Measurements from ENCODE around the gene DHH.
A peak's percentile ranks its signal among the peaks of the same experiment; 100 is the strongest.

DHH gene

DNA sequence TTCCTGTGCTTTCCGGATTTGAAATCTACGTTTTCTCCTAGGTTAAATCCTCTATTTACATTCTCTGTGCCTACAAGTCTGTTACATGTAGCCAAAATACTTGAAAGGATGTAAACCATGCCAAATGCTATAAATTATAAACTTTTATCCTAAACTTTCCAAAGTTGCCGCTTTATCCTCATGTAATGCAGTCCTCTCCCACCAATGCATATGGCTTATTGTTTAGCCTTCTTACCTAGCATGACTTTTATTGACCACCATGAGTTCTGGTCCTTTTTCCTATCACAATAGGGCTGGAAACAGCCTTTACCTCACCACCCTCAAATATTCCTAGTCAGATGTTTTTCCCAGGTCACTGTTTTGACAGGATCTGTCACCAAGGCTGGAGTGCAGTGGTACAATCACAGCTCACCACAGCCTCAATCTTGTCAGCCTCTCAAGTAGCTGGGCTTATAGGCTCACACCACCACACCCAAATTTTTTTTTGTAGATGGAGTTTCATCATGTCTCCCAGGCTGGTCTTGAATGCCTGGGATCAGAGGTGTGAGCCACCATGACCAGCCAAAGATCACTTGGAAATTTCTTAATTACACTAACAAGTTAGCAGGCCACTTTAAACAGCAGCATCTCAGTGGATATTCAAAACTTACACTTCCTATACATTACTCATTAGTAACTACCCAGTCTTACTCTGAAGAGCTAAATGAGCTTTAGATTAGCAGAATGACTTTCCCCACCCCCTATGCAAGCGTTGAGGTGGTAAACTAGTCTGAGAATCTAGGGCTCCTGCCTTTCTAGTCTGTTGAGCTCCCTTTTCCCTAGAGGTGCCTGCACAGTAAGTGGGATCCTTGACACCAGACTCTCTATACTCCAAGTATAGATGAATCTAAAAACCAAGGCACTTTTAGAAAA, 32.5 kb upstream of the DHH start:
- TF ChIP-seq, protein P1, sequence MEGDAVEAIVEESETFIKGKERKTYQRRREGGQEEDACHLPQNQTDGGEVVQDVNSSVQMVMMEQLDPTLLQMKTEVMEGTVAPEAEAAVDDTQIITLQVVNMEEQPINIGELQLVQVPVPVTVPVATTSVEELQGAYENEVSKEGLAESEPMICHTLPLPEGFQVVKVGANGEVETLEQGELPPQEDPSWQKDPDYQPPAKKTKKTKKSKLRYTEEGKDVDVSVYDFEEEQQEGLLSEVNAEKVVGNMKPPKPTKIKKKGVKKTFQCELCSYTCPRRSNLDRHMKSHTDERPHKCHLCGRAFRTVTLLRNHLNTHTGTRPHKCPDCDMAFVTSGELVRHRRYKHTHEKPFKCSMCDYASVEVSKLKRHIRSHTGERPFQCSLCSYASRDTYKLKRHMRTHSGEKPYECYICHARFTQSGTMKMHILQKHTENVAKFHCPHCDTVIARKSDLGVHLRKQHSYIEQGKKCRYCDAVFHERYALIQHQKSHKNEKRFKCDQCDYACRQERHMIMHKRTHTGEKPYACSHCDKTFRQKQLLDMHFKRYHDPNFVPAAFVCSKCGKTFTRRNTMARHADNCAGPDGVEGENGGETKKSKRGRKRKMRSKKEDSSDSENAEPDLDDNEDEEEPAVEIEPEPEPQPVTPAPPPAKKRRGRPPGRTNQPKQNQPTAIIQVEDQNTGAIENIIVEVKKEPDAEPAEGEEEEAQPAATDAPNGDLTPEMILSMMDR (IDR thresholded peaks at IDR 0.05; ENCODE audit: control insufficient read depth, insufficient read depth, low read depth, low read length, missing control alignments): no peak
- H3K4me3 ChIP-seq (ENCODE audit: control insufficient read depth, low read depth, low read length): no peak overlapping the region
- no peak for DNase-seq (ENCODE audit: low read depth)

DNA sequence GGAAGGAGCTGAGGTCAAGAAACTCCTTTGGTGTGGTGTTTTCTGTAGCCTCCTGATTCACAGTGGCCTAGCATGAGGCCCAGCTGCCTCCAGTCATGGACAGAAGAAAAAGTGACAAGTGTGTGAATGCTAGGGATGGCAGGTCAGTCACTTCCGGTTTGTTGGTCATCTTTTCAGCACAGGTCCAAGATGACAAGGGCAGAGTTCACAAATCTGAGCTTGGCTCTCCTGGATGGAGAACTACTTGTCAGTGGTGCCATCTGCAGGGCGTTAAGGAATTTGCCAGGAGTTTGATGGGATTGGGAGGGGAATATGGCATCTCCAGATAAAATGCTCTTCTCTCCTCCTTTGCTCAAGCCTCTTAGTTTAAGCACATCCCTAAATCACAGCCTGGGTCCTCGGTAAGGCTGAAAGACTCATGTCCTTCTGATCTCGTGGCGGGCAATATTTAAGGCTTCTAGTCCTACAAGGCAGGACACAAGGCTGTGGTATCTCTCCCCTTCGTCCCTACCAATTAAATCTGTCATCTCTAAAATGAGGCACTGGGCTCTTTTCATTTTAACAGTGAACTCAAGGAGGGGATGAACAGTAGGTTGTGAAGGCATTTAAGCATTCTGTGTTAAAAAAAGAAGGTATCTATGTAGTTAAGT, 26.6 kb upstream of the DHH start:
- TF ChIP-seq, protein P1 (IDR thresholded peaks at IDR 0.05; ENCODE audit: control insufficient read depth, insufficient read depth, low read depth, low read length, missing control alignments): peak; percentile 77
- H3K4me3 ChIP-seq (ENCODE audit: control insufficient read depth, low read depth, low read length): no peak overlapping the region
- DNase-seq (ENCODE audit: low read depth): no peak

DNA sequence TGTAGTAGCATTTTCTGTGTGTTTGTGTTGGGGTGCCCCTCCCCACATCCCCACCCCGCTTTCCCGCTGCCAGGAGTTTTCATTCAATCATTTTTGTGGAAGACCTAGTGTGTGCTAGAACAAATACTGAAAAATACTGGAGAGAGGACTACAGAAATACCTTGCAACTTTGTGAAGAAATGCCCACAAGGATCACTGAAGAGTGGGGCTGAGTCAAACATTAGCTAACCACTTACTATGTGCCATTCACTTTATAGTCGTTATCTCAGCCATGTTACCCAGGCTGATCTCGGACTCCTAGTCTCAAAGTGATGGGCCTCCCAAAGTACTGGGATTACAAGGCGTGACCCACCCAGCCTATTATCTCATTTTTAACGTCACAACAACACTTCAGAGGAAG, 16.6 kb upstream of the DHH start:
- TF ChIP-seq, protein P1 (IDR thresholded peaks at IDR 0.05; ENCODE audit: control insufficient read depth, insufficient read depth, low read depth, low read length, missing control alignments): no peak
- H3K4me3 ChIP-seq (ENCODE audit: control insufficient read depth, low read depth, low read length): peak overlapping the region; percentile 30
- DNase-seq (ENCODE audit: low read depth): no peak

DNA sequence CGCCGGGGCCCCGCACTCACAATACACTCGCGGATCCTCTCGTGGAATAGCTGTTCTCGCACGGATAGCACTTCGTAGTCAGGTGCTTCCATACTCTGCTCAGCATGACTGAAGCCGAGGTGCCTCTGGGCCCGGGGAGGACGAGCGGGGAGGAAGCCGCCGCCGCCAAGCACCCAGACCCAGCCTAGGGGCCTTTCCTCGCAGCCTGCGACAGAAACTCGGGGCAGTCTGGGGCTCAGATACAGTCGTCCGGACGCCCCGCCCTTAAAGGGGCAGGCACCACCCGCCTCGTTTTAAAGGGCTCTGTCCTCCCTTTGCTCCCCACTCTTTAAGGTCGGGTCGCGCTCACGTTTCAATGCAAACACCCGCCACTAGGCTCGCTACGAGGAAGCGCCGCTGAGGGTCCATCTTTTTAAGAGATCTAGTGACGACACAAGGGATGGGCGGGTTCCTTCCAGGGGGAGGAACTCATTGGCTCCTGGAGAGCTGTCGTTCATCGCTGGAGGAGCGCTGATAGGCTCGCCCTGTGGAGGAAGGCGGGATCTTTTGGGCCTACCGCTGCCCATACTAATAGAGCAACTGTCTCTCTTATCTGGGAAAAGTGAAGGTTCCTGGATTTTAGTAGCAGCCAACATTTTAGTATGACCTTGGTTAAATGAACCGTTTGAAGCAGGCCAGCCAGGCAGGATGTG, 16.0 kb upstream of the DHH start, which contains the start of gene LMBR1L:
TSS of gene LMBR1L (minus strand) at position 384 of the 692 bp plus-strand sequence. CDS start at position 92, 292 bp downstream.
- DNase-seq (ENCODE audit: low read depth): peak; percentile 94
- TF ChIP-seq, protein P1 (IDR thresholded peaks at IDR 0.05; ENCODE audit: control insufficient read depth, insufficient read depth, low read depth, low read length, missing control alignments): peak; percentile 51
- peak within 1 kb of the TSS; percentile 88 for H3K4me3 ChIP-seq (ENCODE audit: control insufficient read depth, low read depth, low read length)

DNA sequence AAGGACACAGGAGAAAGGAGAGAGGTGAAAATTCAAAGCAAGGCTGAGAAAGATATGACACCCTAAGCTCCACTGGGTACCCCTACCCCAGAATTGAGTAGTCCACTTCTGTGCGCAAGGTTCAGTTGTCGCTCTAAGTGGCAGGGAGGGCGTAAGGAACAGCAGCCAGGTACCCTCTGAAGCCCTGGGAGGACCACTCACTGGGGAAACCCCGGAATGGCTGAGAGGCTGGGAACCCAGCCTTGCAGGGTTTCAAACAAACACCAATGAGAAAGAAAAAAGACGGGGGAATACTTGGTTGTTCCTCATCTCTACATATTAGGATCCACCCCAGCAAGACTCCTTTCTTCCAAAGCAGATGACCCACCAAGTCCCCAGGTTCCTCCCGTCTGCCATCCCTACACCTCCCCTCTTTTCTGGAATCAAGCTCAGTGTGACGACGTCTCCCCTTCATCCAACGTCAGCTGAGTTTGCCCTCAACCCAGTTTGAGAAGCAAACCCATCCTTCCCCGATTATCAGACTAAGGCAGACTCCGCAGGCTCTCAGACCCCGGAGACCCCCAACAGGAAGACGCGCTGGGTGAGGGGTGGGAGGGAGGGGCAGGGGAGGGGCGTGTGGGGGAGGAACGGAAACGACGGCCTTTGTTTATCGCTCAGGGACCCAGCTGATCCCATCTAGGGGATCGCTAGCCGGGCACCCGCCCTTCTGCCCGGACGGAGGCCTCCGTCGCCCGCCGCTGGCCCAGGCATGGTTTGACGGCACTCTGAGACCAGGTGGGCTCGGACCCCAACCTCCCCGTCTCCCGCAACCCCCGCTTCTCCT, 15.3 kb upstream of the DHH start:
- TF ChIP-seq, protein P1 (IDR thresholded peaks at IDR 0.05; ENCODE audit: control insufficient read depth, insufficient read depth, low read depth, low read length, missing control alignments): no peak
- peak overlapping the region; percentile 88 for H3K4me3 ChIP-seq (ENCODE audit: control insufficient read depth, low read depth, low read length)
- DNase-seq (ENCODE audit: low read depth): no peak
